Breast epithelium (tissue), 3 donors: Measurements from ENCODE around the gene ARHGEF10L.

Source experiments
- POLR2A ChIP-seq: fragments of 450-650 bp; IDR thresholded peaks from one replicate; pipeline ENCODE4 v1.6.1; 2016; ENCODE audit warnings: antibody characterized with exemption, mild to moderate bottlenecking, moderate library complexity
- POLR2AphosphoS5 ChIP-seq, 3 donors: sonication (generic); formaldehyde crosslinking; IDR thresholded peaks; one replicate each; pipeline ENCODE4 v1.6.1; 2017; ENCODE audit warnings: antibody characterized with exemption in 3 of 3
- TF ChIP-seq, protein P1 (sequence below), 3 donors: fragments of 450-650 bp; IDR thresholded peaks; one replicate each; pipeline ENCODE4 v1.5.1; 2016 to 2017; ENCODE audit warnings: antibody characterized with exemption in 3 of 3, mild to moderate bottlenecking in 3 of 3, moderate library complexity in 3 of 3

GRCh38 chr1:17579951-17580939 lies 40.7 kb downstream of the ARHGEF10L start:
- TF ChIP-seq, protein P1, sequence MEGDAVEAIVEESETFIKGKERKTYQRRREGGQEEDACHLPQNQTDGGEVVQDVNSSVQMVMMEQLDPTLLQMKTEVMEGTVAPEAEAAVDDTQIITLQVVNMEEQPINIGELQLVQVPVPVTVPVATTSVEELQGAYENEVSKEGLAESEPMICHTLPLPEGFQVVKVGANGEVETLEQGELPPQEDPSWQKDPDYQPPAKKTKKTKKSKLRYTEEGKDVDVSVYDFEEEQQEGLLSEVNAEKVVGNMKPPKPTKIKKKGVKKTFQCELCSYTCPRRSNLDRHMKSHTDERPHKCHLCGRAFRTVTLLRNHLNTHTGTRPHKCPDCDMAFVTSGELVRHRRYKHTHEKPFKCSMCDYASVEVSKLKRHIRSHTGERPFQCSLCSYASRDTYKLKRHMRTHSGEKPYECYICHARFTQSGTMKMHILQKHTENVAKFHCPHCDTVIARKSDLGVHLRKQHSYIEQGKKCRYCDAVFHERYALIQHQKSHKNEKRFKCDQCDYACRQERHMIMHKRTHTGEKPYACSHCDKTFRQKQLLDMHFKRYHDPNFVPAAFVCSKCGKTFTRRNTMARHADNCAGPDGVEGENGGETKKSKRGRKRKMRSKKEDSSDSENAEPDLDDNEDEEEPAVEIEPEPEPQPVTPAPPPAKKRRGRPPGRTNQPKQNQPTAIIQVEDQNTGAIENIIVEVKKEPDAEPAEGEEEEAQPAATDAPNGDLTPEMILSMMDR (IDR thresholded peaks at IDR 0.05), result no peak
- TF ChIP-seq POLR2A (no peak), POLR2AphosphoS5 (IDR thresholded peaks at IDR 0.05) (no peak)
